ENCODE data around the gene KCTD12. TPM values are rescaled to one million over a fixed set of nuclear protein-coding genes. Genes with fewer than 3 reads are reported as not detected.
A peak's percentile ranks its signal among the peaks of the same experiment; 100 is the strongest.
"Not testable (repeated sequence)": the region's sequence is repeated elsewhere in the genome, so short reads cannot be mapped to it uniquely, and the experiment has no call there.

Gene KCTD12
- total RNA-seq, result 395 and 538 TPM in 2 replicates

- DNase-seq, result peak; percentile 95
Observed at GRCh38 chr13:76886292-76887075, at the start of gene KCTD12. Gene KCTD12, minus strand, starts transcription at chr13:76886405. Its CDS starts 257 bp downstream, at chr13:76886148.

DNA sequence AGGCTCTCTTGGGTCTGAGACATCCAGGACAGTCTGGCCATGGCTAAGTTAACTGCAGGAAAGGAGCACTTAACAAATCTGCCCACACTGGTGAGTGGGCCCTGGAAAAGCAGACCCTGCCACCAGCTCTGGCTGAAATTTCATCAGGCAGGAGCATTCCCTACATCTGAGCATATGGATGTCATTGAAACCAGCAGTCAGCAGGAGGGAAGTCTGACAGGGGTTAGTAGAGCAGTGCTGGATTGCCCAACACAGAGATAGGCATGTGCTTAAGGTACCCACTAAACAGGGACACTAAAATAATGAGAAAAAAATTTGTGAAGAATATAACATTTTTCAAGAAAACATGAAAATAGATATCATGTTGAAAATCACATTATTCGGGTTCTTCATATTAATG, 48.5 kb upstream of the KCTD12 start:
- DNase-seq, result no peak

DNA sequence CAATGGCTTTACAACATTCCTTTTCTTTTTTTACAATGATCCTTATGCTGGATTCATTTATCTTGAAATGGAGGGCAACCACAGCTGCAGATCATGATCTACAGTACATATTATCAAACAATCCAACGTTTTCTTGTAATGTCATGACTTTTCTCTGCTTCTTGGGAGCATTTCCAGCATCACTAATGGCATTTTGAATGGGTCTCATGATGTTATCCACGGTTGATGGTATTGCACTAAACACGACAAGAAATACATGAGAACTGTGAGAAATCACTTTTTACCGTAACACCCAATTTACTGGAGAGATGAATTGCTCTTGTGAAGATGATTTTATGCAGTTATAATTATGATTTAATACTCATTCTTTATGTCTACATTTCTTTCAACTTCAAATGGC, 45.9 kb upstream of the KCTD12 start:
- no peak for DNase-seq

GRCh38 chr13:76929851-76930374, 43.7 kb upstream of the KCTD12 start:
- DNase-seq, result no peak

GRCh38 chr13:76929320-76929719, 43.1 kb upstream of the KCTD12 start:
- DNase-seq, result no peak

DNA sequence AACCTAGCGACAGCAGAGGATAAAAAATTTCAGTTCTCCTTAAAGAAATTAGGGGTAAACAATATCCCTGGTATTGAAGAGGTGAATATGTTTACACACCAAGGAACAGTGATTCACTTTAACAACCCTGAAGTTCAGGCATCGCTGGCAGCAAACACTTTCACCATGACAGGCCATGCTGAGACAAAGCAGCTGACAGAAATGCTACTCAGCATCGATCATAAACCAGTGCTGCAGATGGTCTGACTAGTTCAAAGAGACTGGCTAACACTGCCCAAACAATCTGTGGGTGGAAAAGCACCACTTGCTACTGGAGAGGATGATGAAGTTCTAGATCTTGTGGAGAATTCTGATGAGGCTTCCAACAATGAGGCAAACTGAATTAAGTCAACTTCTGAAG, 42.3 kb upstream of the KCTD12 start:
- DNase-seq, result no peak

- DNase-seq, result no peak
Observed at GRCh38 chr13:76927955-76928354, 41.8 kb upstream of the KCTD12 start.

DNA sequence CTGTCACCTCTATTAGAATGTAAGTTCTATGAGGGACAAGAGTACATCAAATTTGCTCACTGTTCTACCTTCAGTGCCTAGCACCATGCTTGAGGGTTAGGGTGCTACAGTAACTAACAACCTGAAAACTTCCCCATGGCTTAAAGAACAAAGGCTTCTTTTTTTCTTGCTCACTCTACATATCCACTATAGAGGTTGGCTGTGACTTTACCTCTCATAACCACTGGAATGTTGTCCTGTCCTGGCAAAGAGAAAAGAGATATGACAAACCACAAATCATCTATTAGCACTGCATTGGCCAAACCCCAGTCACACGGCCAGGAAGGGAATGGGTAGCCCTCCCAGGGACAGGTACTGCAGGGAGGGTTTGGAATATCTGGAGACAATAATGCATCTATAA, 38.9 kb upstream of the KCTD12 start:
- DNase-seq, result no peak

DNA sequence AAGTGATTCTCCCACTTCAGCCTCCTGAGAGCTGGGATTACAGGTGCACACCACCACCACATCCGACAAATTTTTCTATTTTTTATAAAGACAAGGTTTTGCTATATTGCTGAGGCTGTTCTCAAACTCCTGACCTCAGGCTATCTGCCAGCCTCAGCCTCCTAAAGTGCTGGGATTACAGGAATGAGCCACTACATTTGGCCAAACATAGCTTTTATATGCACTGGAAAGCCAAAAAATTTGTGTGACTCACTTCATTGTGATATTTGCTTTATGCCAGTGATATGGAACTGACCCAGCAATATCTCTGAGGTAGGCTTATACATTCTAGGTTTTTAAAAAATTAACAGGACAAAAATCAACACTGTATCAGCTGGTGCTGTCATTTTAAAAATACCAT, 35.3 kb upstream of the KCTD12 start:
- DNase-seq, result no peak

DNA sequence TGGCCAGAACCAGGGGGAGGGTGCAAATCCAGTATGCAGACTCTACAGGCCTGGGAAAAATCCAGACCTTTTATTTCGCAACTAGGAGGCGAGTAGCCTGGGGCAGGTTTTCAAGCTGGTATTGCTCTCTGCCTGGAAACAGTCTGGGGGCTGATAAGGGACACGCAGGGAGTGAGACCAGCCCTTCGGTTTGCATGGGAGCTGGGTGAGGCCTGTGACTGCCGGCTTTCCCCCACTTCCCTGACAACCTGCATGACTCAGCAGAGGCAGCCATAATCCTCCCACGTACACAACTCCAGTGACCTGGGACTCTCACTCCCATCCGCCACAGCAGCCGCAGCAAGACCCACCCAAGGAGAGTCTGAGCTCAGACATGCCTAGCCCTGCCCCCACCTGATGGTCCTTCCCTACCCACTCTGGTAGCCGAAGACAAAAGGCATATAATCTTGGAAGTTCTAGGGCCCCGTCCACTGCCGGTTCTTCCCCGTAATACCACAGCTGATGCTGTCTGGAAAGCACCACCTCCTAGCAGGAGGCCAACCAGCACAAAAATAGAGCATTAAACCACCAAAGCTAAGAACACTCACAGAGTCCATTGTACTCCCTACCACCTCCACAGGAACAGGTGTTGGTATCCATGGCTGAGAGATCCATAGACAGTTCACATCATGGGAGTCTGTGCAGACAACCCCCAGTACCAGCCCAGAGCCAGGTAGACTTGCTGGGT, 31.7 kb upstream of the KCTD12 start:
- not testable (repeated sequence) for DNase-seq

GRCh38 chr13:76917095-76917494, 30.9 kb upstream of the KCTD12 start:
- DNase-seq, result no peak

DNA sequence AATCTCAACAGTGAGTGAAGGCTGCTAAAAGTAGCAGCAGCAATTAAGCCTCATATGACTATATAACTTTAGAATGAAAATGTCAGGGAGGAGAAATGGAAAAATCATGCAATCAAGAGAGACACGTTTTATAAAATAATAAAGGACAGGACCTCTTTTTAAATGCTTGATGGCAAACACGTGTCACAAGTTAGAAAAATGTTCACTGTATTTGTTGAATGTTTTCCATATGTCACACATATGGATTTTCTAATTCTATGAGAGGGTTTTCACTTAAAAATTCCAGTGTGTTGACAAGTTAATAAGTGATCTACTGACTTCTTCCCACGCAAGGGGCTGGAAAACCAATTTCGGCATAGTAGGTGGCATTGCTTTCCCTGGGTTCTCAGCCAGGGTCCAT, 27.7 kb upstream of the KCTD12 start:
- no peak for DNase-seq

GRCh38 chr13:76912476-76912875, 26.3 kb upstream of the KCTD12 start:
- DNase-seq, result no peak

- DNase-seq, result no peak
Observed at GRCh38 chr13:76904507-76904906, 18.3 kb upstream of the KCTD12 start.

DNA sequence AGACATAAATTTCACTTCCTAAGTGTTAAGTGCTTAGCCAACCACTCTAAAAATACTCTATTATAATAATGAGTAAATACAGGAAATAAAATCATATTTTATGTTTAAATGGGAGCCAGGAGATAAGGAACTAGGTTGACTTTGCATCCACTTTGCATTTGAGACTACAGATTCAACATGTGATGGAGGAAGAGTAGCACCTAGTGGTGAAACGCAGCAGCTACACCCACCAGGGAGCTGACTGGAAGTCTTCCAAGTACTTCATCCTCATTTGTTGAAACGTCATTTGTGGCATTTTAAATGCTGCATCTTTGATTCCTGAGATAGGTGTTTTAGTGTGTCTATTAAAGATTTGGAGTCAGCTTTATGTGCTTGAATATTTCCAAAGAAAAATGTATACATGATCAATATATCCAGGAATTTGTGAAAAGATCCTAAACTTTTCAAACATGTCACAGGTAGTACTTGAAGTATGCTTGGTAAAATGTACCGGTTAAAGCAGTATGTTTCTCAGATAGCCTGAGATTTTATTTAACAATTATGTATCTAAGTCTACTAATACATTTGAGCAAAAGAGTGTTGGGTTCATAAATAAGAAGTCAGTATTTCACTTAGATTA, 17.4 kb upstream of the KCTD12 start:
- DNase-seq, result peak; percentile 94

DNA sequence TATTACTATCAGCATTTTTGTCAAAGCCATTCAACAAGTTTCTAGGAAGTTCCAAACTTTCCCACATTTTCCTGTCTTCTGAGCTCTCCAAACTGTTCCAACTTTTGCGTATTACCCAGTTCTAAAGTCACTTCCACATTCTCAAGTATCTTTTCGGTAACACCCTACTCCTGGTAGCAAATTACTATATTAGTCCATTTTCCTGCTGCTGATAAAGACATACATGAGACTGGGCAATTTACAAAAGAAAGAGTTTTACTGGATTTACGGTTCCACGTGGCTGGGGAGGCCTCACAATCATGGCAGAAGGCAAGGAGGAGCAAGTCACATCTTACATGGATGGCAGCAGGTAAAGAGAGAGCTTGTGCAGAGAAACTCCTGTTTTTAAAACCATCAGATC, 12.9 kb upstream of the KCTD12 start:
- not testable (repeated sequence) for DNase-seq

GRCh38 chr13:76897171-76897570, 11.0 kb upstream of the KCTD12 start:
- not testable (repeated sequence) for DNase-seq

- DNase-seq, result peak; percentile 47
Observed at GRCh38 chr13:76894401-76895110, 8.4 kb upstream of the KCTD12 start.

GRCh38 chr13:76892488-76892887, 6.3 kb upstream of the KCTD12 start:
- DNase-seq, result no peak

- no peak for DNase-seq
Observed at GRCh38 chr13:76890021-76890420, 3.8 kb upstream of the KCTD12 start.

DNA sequence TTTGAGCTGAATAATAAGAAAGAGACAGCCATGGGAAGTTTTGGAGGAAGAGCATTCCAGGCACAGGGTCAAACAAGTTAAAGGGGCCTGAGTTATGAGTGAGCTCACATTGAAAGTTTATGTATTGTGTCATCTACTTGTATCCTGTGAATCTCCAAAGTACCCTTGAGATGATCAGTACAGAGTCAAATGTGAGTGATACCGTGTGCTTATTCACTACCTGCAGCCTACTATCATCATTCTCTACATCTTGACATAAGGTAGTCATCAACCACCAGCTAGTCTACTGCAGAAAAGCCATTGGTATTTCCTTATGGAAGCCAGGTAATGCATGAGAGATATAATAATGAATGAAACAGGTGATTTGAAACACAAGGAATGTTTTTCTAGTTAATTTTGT, 3.0 kb upstream of the KCTD12 start:
- no peak for DNase-seq

DNA sequence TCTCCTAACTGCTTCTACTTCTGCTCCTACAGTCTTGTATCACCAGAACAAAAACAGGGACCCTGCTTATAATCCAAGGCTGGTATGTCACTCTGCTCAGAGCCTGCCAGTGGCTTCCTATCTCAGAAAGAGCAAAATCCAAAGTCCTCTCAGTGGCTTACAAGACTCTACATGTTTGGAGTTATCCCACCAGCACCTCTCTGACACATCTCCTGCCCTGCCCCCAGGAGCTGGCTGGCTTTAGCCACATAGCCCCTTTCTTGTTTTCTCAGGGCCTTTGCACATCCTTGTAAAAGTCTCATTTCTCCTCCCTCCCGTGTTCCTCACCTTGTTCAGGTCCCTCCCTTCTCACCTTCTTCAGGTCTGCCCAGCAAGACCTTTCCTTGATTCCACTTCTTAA, 2.2 kb upstream of the KCTD12 start:
- DNase-seq, result no peak

GRCh38 chr13:76887076-76887563, 915 bp upstream of the KCTD12 start:
- peak; percentile 25 for DNase-seq
